NCI-H345 treated with DMSO at 0.1 percent for 48 hours (cell line): ENCODE results near the gene EME1.

Source experiments
- DNase-seq: peaks from one replicate; lab custom pipeline; 2025; ENCODE audit not compliant: unreplicated experiment; lab: John Stamatoyannopoulos, UW

EME1 gene

GRCh38 chr17:50361561-50362480 lies 11.2 kb upstream of the EME1 start:
- DNase-seq: peak; percentile 7

- DNase-seq: no peak
Observed at GRCh38 chr17:50362661-50363060, 10.4 kb upstream of the EME1 start.

DNA sequence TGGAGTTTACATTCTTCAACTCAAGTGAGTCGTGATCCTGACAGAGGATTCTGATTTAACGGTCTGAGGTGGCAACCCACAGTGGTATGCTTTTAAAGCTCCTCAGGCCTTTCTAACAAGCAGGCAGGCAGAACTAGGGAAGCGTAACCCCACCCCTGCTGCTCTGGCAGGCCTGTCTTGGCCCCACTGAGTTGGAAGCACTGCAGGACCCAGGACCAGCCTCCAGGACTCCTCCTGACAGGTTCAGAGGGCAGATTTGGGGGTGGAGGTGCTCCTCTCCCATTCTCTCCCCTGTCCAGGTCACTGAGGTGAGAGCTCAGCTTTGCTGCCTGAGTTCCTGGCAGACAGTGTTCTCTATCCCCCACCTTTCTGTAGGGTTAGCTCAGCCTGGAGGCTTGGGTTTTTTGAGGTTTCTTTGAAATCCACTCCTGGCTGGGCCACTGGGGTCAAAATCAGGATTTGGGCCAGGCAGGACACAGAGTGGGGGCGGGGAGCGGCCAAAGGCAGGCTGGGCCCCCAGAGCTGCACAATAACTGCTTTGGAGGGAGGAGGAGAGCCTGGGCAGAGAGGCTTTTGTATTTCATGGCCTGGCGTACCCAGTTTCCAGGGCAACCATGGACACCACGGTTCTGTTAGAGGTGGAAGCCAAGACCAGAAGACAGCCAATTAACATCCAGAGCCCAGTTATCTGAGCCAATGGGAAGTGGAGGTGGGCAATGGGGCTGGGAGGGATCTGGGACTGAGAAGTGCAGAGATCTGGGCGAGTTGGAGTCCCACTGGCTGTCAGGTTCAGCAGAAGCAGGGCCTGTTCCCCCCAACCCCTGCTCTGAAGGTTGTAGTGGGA lies 9.6 kb upstream of the EME1 start:
- no peak for DNase-seq

GRCh38 chr17:50364061-50364458 lies 9.0 kb upstream of the EME1 start:
- DNase-seq: no peak

DNA sequence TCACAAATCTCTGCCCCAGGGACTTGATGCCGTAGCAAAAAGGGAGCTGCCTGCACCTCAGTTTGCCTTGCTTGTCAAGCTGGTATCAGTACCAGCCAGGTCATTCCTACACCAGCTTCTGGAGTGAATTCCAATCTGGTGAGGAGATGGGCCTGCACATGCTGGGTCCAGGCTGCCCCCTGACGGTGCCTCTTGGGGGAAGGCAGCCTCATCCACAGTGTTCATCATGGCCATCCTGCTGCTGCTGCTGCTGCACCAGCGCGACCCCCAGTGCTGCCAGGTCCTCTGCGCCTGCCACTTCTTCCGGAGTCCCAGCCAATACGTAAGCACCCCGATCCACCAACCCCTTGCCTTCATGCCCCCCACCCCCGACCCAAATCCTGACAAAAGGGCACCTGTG lies 8.3 kb upstream of the EME1 start:
- no peak for DNase-seq

DNA sequence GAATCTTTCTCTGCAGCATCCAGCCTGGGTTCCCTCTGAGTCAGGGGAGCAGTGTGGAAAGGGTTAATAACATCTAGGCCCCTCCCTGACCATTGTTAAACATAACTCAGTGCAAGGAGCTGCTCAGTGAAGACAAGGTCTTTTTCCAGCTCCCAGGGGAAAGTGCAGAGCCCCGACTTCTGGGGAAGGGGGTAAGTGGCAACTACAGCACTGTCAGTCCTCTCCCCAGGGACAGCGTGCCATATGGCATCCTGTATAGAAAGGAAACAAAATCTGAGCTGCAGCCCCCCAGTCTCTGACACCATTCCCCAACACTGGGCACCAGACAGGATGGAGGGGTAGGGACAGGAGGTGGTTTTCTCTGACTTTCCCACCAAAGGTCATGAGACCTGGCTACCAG lies 7.9 kb upstream of the EME1 start:
- no peak for DNase-seq

DNA sequence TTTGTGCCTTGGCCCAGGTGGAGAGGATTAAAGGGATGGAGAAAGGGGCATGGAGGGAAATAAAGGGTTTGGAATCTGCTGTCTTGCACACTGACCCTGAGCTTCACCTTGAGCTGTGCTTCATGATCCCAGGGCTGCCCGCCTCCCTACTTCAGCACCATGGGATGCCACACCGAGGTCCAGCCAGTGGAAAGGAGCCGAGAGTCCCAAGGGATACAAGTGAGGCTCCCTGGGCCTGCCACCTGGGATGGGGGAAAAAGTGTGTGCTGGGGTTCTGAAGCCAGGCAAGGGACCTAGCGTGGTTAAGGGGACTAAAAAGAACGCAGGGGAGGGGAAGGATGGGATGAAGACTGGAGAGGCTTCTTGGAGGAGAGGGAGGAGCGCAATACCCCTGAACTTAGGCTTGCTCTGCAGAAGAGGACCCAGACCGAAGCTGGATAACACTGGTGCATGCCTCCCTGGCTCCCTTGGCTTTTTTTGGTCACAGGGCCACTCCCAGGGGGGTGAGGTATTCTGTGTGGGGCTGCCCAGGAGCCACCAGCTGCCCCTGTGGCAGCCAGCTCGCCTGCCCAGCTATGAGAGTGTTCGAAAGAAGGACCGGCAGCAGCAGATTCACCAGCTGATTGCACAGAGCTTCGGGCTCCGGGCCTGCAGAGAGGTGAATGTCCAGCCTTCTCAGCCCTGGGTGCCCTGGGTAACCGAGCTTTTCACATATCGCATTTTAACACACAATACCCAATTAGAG lies 7.2 kb upstream of the EME1 start:
- no peak for DNase-seq

- no peak for DNase-seq
Observed at GRCh38 chr17:50367401-50367800, 5.6 kb upstream of the EME1 start.

- no peak for DNase-seq
Observed at GRCh38 chr17:50370052-50370451, 3.0 kb upstream of the EME1 start.

- no peak for DNase-seq
Observed at GRCh38 chr17:50371526-50371925, 1.5 kb upstream of the EME1 start.

DNA sequence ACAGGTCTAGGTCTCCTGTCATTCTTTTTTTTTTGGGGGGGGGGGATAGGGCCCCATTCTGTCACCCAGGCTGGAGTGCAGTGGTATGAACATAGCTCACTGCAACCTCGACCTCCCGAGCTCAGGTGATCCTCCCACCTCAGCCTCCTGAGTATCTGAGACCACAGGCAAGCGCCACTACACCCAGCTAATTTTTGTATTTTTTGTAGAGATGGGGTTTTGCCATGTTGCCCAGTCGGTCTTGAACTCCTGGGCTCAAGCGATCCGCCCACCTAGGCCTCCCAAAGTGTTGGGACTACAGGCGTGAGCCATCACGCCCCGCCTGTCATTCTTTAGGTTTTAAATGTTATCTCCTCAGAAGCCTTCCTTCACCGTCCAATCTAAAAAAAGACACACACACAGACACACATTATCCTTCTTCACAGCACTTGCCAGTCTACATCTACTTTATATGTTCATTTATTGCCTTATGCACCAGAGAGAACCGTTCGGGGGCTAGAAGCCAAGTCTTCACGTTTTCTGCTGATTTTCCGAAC lies 739 bp upstream of the EME1 start:
- DNase-seq: no peak

DNA sequence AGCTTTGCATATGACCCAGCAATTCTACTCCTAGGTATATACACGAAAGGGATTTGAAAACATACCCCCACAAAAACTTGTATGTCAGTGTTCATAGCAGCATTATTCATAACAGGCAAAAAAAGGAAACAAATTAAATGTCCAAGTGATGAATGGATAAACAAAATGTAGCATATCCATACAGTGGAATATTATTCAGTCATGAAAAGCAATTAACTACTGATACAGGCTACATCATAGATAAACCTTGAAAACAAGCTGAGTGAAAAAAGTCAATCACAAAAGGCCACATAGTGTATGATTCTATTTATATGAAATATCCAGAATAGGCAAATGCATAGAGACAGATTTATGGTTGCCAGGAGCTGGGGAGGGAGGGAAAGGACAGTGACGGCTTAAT lies 676 bp downstream of the EME1 start:
- no peak for DNase-seq

DNA sequence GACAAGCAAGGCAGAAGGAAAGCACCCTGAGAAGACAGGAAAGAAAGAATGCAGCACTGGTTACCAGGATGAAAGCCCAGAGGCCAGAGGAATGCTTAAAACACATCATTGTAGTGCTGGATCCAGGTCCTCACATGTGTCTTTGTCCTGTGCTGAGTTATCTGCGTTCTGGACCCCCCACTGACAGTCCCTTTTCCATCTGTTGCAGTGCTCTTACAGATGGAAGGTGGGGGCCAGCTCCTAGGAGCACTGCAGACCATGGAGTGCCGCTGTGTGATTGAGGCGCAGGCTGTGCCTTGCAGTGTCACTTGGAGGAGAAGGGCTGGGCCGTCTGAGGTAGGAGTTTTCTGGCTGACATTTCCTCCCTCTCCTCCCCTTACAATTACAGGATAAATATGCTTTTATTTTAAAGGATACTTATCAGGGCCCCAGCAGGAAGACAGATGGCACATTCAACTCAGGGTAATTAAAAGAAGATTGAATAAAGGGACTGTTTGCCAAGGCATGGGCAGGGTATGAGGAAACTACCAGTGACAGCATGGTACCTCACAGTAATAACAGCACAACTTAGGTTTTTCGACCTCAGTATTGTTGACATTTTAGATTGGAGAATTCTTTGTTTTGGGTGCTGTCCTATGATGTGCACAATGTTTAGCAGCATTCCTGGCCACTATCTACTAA lies 3.0 kb downstream of the EME1 start:
- DNase-seq: no peak

DNA sequence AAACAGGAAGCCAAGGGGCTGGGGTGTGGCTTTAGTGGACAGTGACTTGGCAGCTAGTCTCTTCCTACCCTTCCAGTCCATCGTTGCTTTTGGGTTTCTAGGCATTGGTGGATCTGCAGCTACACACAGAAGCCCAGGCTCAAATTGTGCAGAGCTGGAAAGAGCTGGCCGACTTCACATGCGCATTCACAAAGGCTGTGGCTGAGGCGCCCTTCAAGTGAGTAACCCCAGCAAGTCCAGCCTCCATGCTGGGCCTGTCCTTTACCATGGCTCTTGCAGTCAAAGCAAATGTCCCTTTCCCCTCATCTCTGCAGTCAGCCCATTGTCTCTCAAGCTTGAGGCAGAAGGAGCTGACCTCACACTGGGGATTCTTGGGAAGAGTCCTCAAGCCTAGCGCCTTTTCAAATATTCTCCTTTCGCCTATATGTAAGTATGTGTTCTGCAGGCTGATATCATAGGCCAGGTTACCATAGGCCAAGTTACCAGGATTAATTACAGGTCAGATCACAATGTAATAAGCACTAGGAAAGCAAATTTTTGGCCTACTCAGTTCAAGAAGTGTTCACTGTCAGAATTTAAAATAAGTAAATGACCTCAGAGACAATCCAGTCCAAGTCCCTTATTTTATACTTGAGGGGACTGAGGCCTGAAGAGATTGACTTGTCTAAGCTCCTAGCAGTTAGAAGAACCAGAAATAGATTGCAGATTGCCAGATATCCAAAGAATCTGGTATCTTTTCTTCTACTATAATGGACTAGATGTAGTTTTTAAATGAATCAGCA lies 6.5 kb downstream of the EME1 start:
- no peak for DNase-seq

- no peak for DNase-seq
Observed at GRCh38 chr17:50380369-50381259, 7.6 kb downstream of the EME1 start.

- DNase-seq: no peak
Observed at GRCh38 chr17:50381260-50381815, 8.3 kb downstream of the EME1 start.

DNA sequence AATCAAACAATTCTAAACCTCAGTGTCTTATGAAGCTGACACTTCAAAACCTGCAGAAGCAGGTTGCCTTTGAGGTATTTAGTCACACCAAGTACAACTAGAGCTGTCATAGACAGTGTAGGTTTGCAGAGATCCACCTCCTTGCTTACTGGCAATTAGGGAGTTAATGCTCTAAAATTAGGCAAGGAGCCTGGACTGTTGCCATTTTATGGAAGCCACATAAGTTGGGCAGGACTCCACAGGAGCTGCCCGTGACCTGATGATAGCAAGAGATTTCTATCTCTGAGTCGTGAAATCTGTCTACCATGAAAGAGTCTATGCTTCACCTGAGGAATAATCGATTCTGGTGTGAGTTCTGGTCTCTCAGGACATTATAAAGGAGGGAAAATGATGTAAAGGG lies 8.9 kb downstream of the EME1 start:
- DNase-seq: no peak

DNA sequence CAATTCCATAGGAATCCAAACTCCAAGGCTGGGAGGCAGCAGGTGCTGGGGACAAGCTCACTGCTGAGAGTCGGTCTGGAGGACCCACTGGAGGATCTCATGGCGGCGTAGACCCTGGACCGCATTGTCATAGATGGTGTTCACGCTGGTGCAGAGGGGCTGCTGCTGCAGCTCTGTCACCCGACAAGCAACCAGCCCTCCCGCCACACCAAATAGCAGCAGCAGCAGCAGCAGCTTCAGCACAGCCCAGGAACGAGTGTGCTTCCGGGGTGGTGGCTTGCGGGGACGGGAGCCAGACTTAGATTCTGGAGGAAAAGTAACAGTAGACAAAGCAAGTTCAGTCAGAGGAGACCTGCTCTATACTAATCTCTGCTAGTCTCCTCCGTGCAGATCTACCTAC lies 9.9 kb downstream of the EME1 start:
- no peak for DNase-seq

- no peak for DNase-seq
Observed at GRCh38 chr17:50386510-50386909, 13.5 kb downstream of the EME1 start.
